GM19468 (cell line): ENCODE measurements around the gene LMCD1.
A peak's percentile ranks its signal among the peaks of the same experiment; 100 is the strongest.
"Not testable (repeated sequence)": the region's sequence is repeated elsewhere in the genome, so short reads cannot be mapped to it uniquely, and the experiment has no call there.

Source experiments
- ATAC-seq: cut with Tn5 transposase; IDR thresholded peaks from one replicate; pipeline ENCODE4 v1.9.1; 2021; ENCODE audit warnings: mild to moderate bottlenecking, moderate library complexity, moderate number of reproducible peaks; ENCODE audit not compliant: unreplicated experiment; ENCODE audit errors: extremely low read depth

Gene LMCD1

GRCh38 chr3:8576841-8577571 lies 75.4 kb downstream of the LMCD1 start:
- ATAC-seq, result no peak

DNA sequence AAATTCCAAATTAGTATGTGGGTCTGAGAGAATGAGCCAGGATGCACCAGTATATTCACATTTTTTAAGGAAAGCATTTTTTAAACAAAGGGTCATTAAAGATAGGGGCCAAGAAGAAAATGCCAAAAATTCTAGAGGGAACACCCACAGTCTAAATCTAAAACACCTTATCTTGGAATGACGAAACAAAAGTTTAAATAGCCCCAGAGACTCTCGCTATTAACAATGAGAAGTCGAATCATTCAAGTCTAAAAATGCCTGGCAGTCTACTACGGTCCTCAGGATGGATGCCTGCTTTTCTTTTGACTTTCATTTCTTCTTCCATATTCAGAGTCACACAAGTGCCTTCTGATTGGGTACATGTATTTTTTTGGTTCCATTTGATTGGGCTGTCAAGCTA lies 76.7 kb downstream of the LMCD1 start:
- ATAC-seq, result no peak

GRCh38 chr3:8579096-8579495 lies 77.5 kb downstream of the LMCD1 start:
- peak; percentile 97 for ATAC-seq

- ATAC-seq, result no peak
Measured at GRCh38 chr3:8579943-8580342, 78.3 kb downstream of the LMCD1 start.

DNA sequence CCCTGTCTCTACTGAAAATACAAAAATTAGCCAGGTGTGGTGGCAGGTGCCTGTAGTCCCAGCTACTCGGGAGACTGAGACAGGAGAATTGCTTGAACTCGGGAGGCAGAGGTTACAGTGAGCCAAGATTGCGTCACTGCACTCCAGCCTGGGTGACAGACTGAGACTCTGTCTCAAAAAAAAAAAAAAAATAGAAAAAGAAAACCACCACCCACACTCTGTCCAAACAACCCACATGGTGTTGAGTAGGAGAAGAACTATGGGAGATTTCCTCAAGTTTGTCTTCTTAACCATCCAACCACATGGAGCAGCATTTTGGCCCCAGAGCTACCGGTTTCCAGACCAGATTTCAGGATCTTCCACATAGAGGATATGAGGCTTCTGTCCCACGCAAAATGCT lies 78.8 kb downstream of the LMCD1 start:
- ATAC-seq, result not testable (repeated sequence)

DNA sequence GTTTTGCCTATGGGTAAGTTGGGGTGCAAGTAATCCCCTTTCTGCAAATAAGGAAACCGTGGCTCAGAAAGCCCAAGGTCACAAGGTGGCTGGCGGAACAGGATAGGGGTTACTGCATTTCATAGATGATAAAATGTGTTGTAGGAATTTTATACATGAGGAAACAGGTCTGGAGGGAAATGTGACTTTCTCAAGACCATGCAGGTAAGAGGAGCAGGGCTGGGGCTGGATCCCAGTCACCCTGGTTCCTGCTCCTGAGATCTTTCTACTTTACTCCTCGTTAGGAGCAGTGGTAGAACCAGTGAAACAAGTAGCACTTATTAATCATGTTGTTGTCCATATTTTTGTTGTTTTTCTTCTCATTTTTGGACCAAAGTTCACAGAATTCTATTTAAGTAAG lies 79.8 kb downstream of the LMCD1 start:
- no peak for ATAC-seq

DNA sequence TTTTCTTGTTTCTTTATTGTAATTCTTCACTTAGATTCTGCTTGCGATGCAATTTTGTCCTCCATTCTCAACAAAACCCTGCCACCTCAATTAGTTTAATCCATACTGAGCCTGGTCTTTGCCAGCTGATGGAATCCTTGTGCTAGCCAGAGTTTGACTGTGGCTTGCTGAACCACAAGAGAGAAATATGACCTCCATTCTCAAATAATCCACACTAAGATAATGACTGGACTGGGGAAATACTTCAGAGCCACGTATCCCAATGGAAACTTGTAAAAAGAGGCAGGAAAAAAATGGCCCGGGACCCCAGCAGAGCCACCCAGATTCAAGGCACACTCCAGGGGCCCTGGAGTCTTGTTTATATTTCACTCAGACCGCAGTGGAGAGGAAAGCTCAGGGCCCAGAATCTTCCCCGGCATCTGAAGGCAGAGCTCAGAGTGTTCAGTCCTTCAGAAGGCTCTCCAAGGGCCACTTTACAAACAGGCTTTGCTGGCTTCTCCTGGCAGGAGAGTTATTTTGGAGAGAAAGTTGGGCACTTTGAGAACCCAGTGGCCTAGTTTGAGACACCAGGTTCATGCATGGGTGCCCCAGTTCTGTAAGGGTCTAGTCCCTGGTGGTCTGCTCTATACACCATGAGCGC lies 80.3 kb downstream of the LMCD1 start:
- ATAC-seq, result no peak

DNA sequence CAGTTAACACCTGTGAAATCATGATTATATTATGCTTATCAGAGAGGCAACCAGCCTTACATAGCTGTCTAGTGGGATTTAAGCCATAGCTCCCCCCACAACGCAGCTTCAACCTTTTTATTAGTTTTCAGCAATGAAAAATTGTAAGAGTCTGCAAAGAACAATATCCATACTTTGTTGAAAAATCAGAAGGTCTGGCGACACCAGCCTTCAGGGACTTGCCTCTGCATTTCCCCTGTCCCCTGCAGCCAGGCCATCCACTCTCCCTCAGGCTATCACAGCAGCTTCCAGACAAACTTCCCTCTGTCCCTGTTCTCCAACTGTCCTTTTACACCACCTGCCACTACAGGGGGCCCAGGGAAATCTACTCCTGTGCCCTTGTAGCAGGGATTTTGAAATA lies 83.0 kb downstream of the LMCD1 start:
- no peak for ATAC-seq

DNA sequence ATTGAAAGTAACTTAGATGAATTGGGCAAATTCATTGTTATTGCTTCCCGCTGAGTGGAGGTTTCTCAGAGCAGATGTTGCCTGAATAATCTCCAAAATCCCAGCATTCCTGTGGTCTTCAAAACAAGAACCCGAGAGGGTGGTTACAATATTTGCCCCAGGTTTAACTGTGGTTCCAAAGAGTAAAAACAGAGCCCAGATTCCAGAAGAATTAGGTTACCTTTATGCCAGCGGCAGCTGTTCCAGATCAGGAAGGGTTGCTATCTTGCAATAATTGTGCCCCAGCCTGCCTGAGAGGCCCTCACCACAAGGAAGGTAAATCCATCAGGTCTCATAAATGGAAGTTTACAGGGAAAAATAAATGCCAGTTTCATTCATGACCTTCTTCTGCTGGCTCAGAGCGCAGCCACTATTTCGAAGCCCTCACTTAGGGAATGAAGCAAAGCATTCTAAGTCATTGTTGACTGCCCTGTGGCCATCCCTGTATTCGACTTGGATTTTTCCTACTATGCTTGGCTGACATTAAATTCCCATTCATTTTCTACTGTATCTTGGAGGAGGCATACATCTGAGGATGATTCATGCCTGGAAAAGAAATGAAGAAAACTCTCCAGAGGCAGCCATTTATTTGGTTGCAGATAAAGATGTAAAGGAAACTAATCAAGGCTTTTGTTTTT lies 88.4 kb downstream of the LMCD1 start:
- no peak for ATAC-seq

GRCh38 chr3:8593021-8593827 lies 91.6 kb downstream of the LMCD1 start:
- ATAC-seq, result no peak

GRCh38 chr3:8595252-8595651 lies 93.6 kb downstream of the LMCD1 start:
- ATAC-seq, result no peak

DNA sequence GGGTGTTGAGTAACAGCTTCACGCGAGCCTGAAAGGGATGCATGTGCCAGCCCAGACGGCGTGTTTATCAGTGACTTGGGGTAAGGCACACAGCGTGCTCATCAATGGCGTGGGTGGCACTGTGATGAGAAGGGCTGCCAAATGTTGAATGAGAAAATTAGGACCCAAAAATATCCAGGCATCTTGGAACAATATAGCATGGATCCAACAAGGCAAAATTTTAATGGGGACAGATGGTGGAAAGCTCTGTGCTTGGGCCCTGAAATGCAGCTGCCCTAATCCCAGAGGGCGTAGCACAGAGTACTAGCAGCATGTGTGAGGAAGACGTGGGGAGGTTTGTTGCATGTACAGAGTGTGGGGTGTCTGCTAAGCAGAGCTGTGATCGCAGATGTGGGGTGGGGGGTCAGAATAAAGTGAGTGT lies 94.1 kb downstream of the LMCD1 start:
- ATAC-seq, result no peak

DNA sequence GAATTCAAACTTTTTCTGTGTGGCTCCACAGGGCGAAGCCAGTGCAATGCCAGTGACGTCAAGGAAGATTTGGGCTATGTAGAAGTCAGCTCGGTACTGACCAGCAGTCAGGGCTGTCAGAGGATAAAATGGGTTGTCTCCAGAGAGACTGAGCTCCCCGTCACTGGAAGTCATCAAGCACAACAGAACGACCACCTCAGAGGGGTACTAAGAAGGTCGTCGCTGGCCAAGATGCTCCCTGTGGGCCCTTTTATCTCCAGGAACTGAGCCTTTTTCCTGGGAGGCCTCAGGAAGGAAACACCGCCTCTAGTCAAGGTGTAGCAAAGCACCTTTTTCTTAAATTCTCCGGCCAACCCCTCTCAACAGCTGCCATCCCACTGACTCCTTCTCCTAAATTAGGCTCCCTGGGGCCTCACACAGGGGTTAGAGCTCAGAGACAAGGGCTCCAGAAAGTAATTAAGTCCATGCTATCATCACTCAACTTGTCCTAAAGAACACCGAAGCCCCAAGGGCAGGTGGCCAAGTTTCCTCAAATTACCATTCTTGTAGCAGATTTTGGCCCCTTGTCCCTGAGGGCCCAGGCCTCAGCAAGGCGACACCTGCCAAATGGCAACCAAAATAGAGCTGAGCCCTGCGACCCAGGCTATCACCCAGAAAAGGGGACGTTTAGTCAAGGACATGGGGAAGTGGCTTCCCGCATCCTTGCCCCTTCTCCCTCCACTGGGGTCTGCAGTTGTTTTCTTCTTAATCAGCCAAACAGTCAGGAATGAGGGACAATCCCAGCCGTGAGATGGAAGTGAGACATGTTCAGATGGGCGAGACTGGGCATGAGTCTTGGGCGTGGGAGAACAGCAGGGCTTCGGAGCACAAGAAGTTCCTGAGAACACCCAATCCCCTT lies 94.9 kb downstream of the LMCD1 start:
- no peak for ATAC-seq

DNA sequence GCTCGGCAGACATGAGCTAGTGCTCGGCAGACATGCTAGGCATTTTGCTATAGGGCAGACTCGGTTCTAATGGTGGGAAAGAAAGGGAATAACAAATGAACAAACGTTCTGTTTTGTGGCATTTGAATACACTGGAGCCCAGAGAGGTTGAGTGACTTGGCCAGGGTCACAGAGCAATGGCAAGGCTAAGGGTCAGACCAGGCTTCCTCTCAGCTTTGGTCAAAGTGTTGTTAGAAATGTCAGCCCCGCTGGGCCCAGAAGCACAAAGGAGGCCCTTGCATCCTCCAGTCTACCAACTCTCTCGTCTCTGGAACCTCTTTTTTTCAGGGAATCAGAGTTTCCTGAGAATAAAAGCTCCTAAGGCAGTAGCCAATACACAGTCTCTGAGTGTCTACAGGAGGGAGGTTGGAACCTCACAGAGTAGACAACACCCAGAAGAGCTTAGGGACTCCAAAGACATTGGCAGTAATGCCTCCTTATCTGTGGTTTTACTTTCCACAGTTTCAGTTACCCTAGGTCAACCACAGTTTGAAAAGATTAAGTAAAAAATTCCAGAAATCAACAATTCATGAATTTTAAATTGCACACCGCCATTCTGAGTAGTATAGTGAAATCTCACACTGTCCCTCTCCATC lies 95.7 kb downstream of the LMCD1 start:
- no peak for ATAC-seq

DNA sequence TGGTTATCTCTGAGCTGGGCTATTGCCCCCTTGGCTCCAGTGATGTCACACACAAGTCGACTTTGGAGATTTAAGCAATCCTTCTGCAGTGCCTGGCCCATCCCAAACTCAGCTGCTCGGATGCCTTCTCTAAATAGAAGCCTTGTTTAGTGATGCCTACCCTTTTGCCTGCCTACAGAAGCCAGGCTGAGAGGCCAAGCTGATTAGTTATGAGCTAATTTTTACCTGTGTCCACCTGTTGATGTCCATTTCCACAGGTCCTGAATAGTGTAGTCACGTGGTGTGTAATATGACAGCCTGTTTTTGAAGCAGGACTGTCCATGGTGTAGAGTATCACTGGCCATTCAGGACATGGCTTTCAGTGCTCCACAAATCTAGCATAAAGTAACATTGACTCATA lies 97.5 kb downstream of the LMCD1 start:
- no peak for ATAC-seq

DNA sequence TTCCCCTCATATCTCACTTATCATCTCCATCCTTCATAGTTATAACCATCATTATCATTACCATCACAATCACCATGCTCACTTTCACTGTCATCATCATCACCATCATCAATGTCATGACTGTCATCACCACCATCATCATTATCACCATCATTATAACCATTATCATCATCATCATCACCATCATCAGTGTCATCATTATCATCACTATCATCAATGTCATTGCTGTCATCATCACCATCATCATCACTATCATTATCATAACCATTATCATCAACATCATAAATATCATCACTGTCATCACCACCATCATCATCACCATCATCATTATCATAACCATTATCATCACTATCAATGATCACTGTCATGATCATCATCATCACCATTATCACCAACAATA lies 98.8 kb downstream of the LMCD1 start:
- ATAC-seq, result no peak

DNA sequence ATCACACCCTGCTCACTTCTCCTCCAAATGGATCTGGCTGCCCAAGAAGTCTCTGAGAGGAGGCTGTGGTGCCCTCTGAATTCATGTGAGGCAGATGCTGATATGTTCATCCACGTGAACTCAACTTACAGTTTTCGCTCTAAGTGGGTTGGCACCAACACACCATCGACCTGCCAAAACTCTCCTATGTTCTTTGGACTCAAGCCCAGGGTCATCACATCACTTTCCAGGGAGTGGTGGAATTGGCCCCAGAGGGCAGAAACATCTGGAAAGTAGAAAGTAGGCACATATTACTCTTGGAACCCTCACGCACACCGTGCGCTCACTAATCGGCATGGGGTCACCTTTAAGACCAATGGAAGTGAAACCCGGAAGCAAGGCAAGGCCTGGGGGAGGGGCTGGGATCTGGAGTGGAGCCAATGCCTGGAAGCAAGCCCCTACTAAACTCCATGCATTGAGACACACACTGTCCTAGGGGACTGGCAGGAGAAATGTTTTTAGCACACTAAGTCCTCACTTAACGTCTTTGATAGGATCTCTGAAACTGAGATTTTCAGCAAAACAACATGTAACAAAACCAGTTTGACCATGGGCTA lies 101.6 kb downstream of the LMCD1 start:
- no peak for ATAC-seq

DNA sequence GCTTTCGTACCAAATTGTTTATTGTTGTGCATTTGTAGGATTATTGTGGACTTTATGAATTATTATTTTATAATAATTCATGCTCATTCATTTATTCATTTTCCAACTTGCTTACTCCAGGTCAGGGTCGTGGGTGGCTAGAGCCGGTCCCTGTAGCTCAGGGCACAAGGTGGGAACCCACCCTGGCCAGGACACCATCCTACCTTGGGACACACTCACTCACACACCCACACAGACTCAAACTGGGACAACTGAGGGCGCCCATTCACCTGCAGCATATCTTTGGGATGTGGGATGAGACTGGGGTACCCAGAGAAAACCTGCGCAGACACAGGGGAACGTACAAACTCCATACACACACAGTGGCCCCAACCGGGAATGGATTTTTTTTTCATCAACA lies 102.4 kb downstream of the LMCD1 start:
- no peak for ATAC-seq

- no peak for ATAC-seq
Measured at GRCh38 chr3:8604988-8605387, 103.4 kb downstream of the LMCD1 start.
